ENCODE measurements around the gene NDUFA9.

DNA sequence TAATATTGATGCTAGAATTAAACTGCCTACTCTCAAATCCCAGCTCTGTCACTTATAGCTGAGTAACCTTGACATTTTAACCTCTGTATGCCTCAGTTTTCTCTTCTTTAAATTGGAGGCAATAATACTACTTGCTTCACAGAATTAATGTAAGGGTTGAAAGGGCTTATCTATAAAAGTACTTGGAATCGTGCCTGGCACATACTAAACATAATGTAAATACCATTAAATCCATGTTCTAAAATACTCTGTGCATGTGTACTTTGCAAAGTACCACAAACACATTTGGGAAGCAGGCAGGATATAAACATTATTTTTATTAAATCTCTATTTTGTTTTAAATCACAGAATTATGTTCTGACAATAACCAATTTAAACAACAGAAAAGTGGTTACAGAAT, 45.0 kb upstream of the NDUFA9 start:
- TF ChIP-seq, protein P1, sequence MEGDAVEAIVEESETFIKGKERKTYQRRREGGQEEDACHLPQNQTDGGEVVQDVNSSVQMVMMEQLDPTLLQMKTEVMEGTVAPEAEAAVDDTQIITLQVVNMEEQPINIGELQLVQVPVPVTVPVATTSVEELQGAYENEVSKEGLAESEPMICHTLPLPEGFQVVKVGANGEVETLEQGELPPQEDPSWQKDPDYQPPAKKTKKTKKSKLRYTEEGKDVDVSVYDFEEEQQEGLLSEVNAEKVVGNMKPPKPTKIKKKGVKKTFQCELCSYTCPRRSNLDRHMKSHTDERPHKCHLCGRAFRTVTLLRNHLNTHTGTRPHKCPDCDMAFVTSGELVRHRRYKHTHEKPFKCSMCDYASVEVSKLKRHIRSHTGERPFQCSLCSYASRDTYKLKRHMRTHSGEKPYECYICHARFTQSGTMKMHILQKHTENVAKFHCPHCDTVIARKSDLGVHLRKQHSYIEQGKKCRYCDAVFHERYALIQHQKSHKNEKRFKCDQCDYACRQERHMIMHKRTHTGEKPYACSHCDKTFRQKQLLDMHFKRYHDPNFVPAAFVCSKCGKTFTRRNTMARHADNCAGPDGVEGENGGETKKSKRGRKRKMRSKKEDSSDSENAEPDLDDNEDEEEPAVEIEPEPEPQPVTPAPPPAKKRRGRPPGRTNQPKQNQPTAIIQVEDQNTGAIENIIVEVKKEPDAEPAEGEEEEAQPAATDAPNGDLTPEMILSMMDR (conservative IDR thresholded peaks at IDR 0.05 in 1 of 2, IDR thresholded peaks at IDR 0.05 in 1 of 2; ENCODE audit: extremely low read depth in 1 of 2, insufficient read depth in 1 of 2, low read depth in 1 of 2, low read length in 2 of 2): no peak
- no peak for TF ChIP-seq EZH2 (IDR thresholded peaks at IDR 0.05; ENCODE audit: borderline replicate concordance, low read length)

Measured in mammary epithelial cell (primary cell).